Neural crest cell (in vitro differentiated cells): ENCODE measurements around the gene CCDC63. TPM values are rescaled to one million over a fixed set of nuclear protein-coding genes. Genes with fewer than 3 reads are reported as not detected.

Experiments used
- DNase-seq: peaks from one replicate; pipeline ENCODE4 v3.0.0; 2021; ENCODE audit warnings: low read depth, mixed read lengths, low spot score
- H3K27ac Mint-ChIP-seq: one replicate; pipeline ENCODE4 v1.8.0; 2021; ENCODE audit warnings: mild to moderate bottlenecking, mixed read lengths; ENCODE audit not compliant: unreplicated experiment
- H3K27me3 Mint-ChIP-seq: 2 replicates; pipeline ENCODE4 v1.8.0; 2021; ENCODE audit warnings: low read depth, mild to moderate bottlenecking, mixed read lengths
- H3K36me3 Mint-ChIP-seq: 2 replicates; pipeline ENCODE4 v1.8.0; 2021; ENCODE audit warnings: low read depth, mild to moderate bottlenecking, mixed read lengths
- H3K4me1 Mint-ChIP-seq: 2 replicates; pipeline ENCODE4 v1.8.0; 2021; ENCODE audit warnings: mixed read lengths
- H3K4me3 Mint-ChIP-seq: one replicate; pipeline ENCODE4 v1.8.0; 2021; ENCODE audit warnings: mild to moderate bottlenecking, mixed read lengths
- H3K9me3 Mint-ChIP-seq: 2 replicates; pipeline ENCODE4 v1.8.0; 2021; ENCODE audit warnings: mixed read lengths
- CTCF ChIP-seq: fragments of 200-600 bp; sonication (generic); conservative IDR thresholded peaks from 2 replicates; pipeline ENCODE4 v1.5.0; 2021; ENCODE audit warnings: antibody characterized with exemption, mild to moderate bottlenecking
- total RNA-seq: library from RNA; stranded (reverse); gene quantifications from 2 replicates; pipeline ENCODE4 v1.2.1, GENCODE V29; 2021

Gene CCDC63
- total RNA-seq, 1 donor from 2014 or later: not detected

- TF ChIP-seq CTCF: no peak
- no peaks in the 10 kb centered on the region for H3K36me3 Mint-ChIP-seq
- no peak overlapping the region for H3K4me3 Mint-ChIP-seq
- H3K4me1 Mint-ChIP-seq: peaks cover 4% of the 10 kb centered on the region
- H3K27ac Mint-ChIP-seq: no peak overlapping the region
- no peak for DNase-seq
- H3K9me3 Mint-ChIP-seq: peaks cover 5% of the 10 kb centered on the region
- H3K27me3 Mint-ChIP-seq: peaks cover 5% of the 10 kb centered on the region
Measured at GRCh38 chr12:110880651-110881050, 33.9 kb downstream of the CCDC63 start.

GRCh38 chr12:110883251-110883650, 36.5 kb downstream of the CCDC63 start:
- peaks cover 5% of the 10 kb centered on the region for H3K9me3 Mint-ChIP-seq
- H3K27ac Mint-ChIP-seq: no peak overlapping the region
- no peak overlapping the region for H3K4me3 Mint-ChIP-seq
- no peak for TF ChIP-seq CTCF
- peaks cover 9% of the 10 kb centered on the region for H3K4me1 Mint-ChIP-seq
- H3K27me3 Mint-ChIP-seq: peaks cover 3% of the 10 kb centered on the region
- no peak for DNase-seq
- no peaks in the 10 kb centered on the region for H3K36me3 Mint-ChIP-seq

- Mint-ChIP-seq H3K36me3 (no peaks in the 10 kb centered on the region), H3K27ac (no peak overlapping the region), H3K9me3 (peaks cover 5% of the 10 kb centered on the region), H3K27me3 (peaks cover 12% of the 10 kb centered on the region), H3K4me1 (peaks cover 9% of the 10 kb centered on the region), H3K4me3 (no peak overlapping the region)
- no peak for DNase-seq
- TF ChIP-seq CTCF: no peak
Measured at GRCh38 chr12:110885152-110885840, 38.5 kb downstream of the CCDC63 start.

- Mint-ChIP-seq H3K4me1 (peaks cover 9% of the 10 kb centered on the region), H3K36me3 (no peaks in the 10 kb centered on the region), H3K27me3 (peaks cover 24% of the 10 kb centered on the region), H3K9me3 (no peaks in the 10 kb centered on the region), H3K4me3 (peak overlapping the region; percentile 77), H3K27ac (no peak overlapping the region)
- no peak for DNase-seq
- TF ChIP-seq CTCF: peak; percentile 39
Measured at GRCh38 chr12:110888256-110888991, 41.6 kb downstream of the CCDC63 start.

- H3K4me1 Mint-ChIP-seq: peaks cover 12% of the 10 kb centered on the region
- H3K9me3 Mint-ChIP-seq: no peaks in the 10 kb centered on the region
- H3K36me3 Mint-ChIP-seq: no peaks in the 10 kb centered on the region
- peaks cover 31% of the 10 kb centered on the region for H3K27me3 Mint-ChIP-seq
- DNase-seq: no peak
- H3K4me3 Mint-ChIP-seq: no peak overlapping the region
- no peak overlapping the region for H3K27ac Mint-ChIP-seq
- no peak for TF ChIP-seq CTCF
Measured at GRCh38 chr12:110889361-110889760, 42.6 kb downstream of the CCDC63 start.
